Suppressor macrophage treated with lipopolysaccharide for 4 hours (primary cell): Measurements from ENCODE around the gene DHCR24.
A peak's percentile ranks its signal among the peaks of the same experiment; 100 is the strongest.

ENCODE experiments used
- DNase-seq: peaks from one replicate; pipeline ENCODE4 v3.0.0-alpha.2; 2020

Gene DHCR24

GRCh38 chr1:54864460-54865208, 22.4 kb downstream of the DHCR24 start:
- no peak for DNase-seq

DNA sequence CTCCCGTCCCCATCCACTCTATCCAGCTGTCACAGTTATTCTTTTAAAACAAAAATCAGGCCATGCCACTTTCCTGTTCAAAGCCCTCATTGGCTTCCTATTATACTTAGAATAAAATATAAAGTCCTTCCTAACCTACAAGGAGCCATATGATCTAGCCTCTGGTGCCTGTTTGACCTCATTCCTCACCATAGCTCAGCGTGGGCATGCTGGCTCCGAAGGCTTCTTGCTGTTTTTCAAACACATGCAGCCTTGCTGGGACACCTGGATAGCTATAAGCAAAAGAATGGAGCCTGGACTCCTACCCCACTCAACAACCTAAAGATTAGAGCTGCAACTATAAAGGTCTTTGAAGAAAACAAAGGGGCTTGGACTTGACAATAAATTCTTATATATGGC, 23.7 kb downstream of the DHCR24 start:
- no peak for DNase-seq

DNA sequence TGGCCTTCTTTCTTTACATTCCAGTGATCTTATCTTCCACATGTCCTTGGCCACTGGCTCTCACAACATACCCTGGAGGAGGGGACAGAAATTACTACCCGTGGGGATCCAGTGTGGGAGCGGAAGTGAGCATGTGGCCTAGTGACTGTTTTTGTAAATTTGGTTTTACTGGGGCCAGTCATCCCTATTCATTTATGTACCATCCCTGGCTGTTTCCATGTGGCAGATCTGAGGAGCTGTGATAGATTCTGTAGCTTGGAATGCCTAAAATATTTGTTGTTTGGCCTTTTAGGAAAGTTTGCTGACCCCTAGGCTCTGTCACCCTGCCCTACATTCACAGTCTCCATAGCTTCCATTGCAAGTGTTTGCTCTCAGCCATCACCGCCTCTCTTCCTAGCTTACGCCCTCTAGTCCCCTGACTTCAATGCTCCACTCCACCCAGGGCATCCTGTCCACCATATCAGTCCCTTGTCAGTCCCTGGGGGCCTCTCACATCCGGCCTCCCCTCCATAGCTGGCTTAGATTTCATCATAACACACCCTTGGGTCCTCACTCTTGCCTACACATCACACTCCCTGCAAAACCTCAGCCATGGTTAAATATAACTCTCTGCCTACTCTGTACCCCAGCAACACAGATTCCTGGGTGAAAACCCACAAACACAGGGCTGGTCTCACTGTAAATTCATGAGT, 25.8 kb downstream of the DHCR24 start:
- DNase-seq = no peak

- DNase-seq = no peak
These were observed 27.1 kb downstream of the DHCR24 start for GRCh38 chr1:54859700-54860391.

DNA sequence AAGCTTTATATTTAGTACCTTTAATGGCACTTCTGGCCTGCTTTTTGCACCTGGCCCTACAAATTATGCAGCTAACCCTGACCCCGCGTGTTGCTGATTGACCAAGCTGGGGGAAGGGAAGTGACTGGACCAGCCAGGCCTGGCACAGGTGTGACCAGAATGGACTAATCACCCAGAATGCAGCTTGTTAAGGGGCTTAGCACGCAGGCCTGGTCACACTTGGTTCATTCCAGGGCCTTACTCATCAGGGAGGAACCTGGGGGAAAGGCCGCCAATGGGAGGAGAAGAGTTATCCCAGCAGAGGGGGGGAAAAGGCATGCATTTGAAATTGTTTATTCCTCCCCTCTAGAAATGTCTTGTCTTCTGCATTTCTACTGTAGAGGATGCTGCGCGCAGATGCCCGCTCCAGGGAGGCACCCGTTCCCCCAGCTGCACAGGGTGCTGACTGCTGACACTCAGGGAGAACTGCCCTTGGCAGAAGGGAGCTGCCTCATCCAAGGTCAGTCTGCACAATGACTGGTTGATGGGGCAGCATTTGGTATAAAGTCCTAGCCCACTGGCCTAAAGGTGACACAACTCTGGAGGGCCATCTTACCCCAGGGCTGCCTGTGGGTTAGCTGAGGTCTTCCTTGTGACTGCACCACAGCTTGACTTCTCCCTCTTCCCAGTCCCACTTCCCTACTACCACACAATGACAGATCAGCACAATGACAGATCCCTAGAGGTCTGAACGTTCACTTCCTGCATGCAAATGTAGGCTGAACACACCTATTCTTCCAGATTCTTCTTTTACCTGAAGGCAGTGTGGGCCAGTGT, 29.0 kb downstream of the DHCR24 start:
- peak; percentile 35 for DNase-seq

DNA sequence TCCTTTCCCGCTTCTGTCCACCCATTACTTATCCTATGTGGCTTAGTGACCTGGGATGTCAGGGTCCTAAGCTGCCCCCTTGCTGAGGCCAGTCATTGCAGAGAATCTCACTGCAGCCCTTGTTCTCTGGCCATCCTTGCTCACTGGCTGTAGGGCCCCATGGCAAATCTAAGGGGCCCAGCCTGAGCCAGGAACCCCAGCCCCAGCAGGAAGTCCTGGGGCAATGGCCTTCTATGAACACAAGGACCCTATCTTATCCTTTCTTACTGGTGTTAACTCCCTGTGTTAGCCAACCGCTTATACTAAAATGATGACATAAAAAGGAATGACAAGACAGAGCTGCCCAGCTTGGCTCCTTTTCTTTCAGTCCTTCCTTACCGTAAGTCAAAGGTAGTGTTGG, 29.9 kb downstream of the DHCR24 start:
- no peak for DNase-seq

DNA sequence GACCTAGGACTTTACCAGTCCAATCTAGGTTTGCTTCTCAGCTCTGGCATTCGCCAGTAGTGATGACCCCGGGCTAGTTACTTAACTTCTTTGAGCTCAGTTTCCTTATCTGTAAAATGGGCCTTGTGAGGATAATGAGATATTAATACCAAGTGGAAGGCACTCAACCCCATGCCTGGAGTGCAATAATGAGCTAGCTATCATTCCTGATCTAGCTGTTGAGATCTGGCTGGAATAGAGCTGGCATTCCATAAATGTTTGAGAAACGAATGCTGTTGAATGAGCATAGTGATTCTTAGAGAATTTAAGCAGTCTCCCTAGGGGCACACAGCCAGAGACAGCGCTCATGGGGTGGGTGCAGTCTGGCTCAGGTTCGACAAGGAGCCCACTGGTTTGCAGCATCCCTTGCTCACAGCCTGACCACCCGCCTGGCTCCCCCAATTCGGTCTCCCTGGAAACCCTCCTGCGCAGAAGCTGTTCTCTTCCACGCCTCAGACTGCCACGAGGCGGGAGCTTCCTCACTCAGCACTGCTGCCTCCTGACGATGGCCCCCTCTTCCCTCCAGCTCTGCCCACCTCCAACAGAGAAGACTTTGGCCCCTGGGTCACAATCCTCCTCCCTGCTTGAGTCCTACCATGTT, 32.5 kb downstream of the DHCR24 start:
- DNase-seq = no peak

- DNase-seq = no peak
These were observed 33.1 kb downstream of the DHCR24 start for GRCh38 chr1:54853793-54854370.

DNA sequence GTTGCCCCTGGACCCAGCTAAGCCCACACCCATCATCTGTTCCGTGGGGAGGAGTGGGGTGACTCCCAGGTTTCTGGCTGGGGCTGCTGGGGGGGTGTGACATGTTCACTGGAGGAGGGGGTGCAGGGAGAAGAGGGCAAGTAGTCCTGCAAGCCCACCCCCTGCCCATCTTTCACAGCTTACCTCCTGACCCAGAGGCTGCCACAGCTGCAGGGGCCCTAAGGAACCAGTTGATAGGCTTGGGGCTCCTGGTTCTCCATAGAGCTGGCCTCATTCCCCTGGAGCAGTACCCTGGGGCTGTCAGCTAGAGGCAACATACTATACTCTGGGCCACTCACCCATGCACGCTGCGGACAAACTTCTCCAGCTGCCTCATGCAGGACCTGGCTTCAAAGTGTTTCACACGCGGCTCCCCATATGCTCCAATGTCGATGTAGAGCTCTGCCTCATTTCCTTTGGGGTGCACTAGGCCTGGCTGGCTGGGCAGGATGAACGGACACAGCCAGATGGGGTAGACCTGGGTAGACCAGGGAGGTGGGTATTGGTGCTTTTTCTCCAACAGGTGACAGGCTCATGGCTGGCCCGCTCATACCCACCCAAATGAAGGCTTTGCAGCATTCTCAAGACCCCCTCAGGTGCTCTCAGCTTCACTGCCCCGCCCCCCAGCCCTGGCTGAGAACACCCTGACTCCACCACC, 33.8 kb downstream of the DHCR24 start:
- no peak for DNase-seq

DNA sequence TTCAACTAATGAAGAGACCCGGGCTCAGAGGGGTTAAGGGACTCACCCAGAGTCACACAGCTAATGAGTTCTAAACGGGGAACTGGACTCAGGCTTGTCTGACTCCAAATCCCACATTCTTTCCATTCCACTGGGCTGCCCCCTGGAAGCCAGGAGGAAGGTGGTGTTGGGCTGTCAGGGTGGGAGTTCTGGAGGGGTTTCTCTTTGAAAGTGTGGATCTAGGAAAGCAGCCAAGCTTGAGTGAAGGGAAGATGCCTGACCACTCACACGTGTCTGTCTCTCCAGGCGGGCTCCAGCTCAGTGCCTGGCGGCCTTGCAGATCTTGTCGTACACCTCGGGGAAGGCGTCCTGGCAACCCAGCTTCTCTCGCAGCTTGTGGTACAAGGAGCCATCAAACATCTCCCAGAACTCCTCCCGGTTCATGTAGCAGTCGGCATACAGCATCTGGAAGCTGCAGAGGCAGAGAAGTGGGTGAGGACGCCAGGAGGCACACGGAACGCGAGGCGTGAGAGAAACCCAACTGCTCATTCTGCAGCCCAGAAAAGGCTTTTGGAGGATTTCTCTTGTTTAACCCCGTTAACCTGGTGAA, 35.0 kb downstream of the DHCR24 start:
- no peak for DNase-seq

- no peak for DNase-seq
These were observed 35.6 kb downstream of the DHCR24 start for GRCh38 chr1:54851406-54851805.

DNA sequence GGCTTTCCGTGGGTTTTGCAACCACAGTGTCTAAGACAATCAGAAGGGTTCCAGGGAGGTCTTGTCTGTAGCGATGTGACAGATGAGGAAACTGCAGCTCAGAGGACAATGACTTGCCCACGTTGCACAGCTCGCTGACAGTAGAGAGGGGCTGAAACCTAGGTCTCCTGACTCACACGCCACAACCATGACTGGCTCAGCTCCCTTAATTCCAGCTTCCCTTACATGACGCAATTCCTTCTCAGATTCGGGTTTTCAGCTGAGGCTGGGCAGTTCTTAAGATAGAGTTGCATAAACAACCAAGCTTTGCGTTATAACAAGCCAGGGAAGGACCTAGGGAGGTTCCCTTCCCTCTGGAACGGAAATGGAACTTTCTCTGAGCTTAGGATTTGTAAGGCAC, 36.3 kb downstream of the DHCR24 start:
- DNase-seq = peak; percentile 85

DNA sequence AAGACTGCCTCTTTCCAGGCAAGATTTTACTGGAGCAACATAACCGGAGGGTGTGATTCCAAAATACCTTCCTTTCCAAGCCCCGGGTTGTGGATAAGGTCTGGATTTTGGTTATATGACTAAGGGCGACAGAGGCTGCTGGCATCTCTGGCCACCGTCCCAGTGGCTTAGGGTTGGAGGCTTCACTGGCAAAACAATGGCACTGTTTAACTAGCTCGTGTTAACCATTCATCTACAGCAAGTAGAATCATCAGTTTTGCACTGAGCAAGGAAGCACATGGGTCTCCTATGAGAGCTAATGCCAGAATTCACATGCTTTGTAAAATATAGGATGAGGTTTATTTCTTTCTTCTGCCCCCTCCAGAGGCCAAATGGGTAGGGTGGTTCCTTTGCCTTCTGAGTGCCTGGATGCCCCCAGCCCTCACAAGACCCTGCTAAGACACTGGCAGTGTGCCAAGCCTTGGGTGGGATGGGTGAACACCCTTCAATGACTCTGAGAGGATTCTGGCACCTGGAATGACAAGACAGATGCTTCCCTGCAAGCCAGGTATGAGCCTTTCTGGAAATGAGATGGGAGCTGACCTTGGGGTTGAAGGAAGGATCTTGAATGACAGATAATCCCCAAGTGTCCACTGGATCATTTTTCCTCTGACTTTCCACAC, 36.8 kb downstream of the DHCR24 start:
- DNase-seq = no peak

- no peak for DNase-seq
These were observed 37.6 kb downstream of the DHCR24 start for GRCh38 chr1:54849219-54850068.

- DNase-seq = no peak
These were observed 38.7 kb downstream of the DHCR24 start for GRCh38 chr1:54848134-54848948.

DNA sequence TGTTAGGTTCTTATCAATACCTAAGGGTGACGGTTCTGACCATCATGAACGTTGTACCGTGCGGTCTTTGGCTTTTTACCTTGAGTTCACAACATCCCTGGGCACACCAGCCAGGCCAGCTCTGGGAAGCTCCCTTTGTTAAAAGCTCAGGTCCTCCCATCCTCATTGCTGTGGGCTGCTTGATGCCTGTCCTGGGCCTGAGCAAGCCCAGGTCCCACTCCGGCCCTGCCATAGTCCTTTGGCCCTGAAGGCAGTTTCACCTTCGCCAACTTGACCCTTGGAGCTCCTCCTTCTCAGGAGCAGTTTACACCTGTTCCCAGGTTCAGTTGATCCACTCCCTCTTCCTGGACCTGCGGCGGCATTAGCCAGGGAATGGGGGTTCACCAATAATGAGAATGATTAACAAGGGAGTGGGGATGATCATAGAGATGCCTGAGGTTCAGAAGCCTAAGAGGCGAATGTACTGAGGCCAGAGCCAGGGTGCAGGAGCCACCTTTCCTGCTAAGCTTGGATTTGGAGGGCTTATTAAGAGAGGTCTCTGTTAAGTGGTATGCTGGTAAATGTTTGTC, 40.2 kb downstream of the DHCR24 start:
- no peak for DNase-seq

- no peak for DNase-seq
These were observed 40.7 kb downstream of the DHCR24 start for GRCh38 chr1:54846301-54846700.

DNA sequence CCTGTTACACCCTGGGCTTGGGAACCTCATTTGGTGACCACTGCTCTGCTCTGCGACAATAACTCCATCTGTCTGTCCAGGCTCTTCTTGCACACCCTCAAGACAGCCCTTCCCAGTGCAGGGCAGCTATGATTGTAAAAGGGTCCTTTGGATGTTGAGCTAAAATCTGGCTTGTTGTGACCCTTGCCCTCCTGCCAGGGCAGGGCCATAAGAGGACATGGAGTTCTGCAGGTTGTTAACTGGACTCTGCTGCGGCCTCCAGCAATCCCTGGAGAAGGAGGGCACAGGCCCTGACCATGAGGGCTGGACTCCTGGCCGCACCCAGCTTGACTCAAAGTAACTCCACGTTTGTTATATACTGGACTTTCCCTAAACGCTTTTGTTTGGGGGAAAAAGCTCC, 41.2 kb downstream of the DHCR24 start:
- no peak for DNase-seq
